Lung (tissue), 12 donors: ENCODE data around the gene PRKCB. TPM values are rescaled to one million over a fixed set of nuclear protein-coding genes. Genes with fewer than 3 reads are reported as not detected.

ENCODE experiments used
- ATAC-seq: fragments of 200-7000 bp; cut with Tn5 transposase; one replicate; pipeline ENCODE4 v1.9.1; 2020; ENCODE audit warnings: moderate number of reproducible peaks; ENCODE audit not compliant: insufficient read depth, low FRiP score
- DNase-seq, 3 donors: peaks; one replicate each; pipeline ENCODE4 v3.0.0-alpha.2; 2013 to 2017
- H3K27ac ChIP-seq, 2 donors: one replicate each; pipeline ENCODE4 v1.5.1; 2013; ENCODE audit warnings: mild to moderate bottlenecking in 2 of 2, moderate library complexity in 2 of 2, control low read depth in 1 of 2, inconsistent platforms in 1 of 2, low read depth in 1 of 2, low read length in 1 of 2
- H3K27me3 ChIP-seq, 3 donors: one replicate each; pipeline ENCODE4 v1.5.1; 2013; ENCODE audit warnings: low read length in 2 of 3; ENCODE audit not compliant: control insufficient read depth in 3 of 3, insufficient read depth in 3 of 3
- H3K36me3 ChIP-seq, 4 donors: one replicate each; pipeline ENCODE4 v1.5.1; 2013; ENCODE audit warnings: low read length in 4 of 4, mild to moderate bottlenecking in 1 of 4, moderate library complexity in 1 of 4; ENCODE audit not compliant: control insufficient read depth in 4 of 4, insufficient read depth in 4 of 4
- H3K4me1 ChIP-seq, 5 donors: one replicate each; pipeline ENCODE4 v1.5.1; 2013; ENCODE audit warnings: low read length in 5 of 5, mild to moderate bottlenecking in 2 of 5, moderate library complexity in 1 of 5; ENCODE audit not compliant: control insufficient read depth in 5 of 5, insufficient read depth in 5 of 5
- H3K4me3 ChIP-seq: one replicate; pipeline ENCODE4 v1.5.1; 2013; ENCODE audit warnings: mild to moderate bottlenecking, control low read depth, moderate library complexity
- H3K9ac ChIP-seq, 2 donors: one replicate each; pipeline ENCODE4 v1.5.1; 2013; ENCODE audit warnings: low read length in 2 of 2, control low read depth in 1 of 2; ENCODE audit not compliant: insufficient read depth in 1 of 2
- H3K9me3 ChIP-seq, 4 donors: one replicate each; pipeline ENCODE4 v1.5.1; 2013; ENCODE audit warnings: low read length in 3 of 4, mild to moderate bottlenecking in 1 of 4, moderate library complexity in 1 of 4; ENCODE audit not compliant: control insufficient read depth in 4 of 4, insufficient read depth in 3 of 4
- CTCF ChIP-seq: IDR thresholded peaks from 2 replicates; pipeline ENCODE4 v1.5.1; 2012; ENCODE audit warnings: mild to moderate bottlenecking; ENCODE audit errors: control extremely low read depth, extremely low read depth
- WGBS, 2 donors: extraction: QIAGEN DNeasy Blood & Tissue Kit; methylation state at CpG; one replicate each; pipeline ENCODE4 v1.1.7; 2013; 5-methylcytosine and 5-hydroxymethylcytosine counted together
- polyA plus RNA-seq, 2 donors: library from polyadenylated mRNA; stranded (reverse); fragments of 200-250 nt; gene quantifications; one replicate each; pipeline ENCODE4 v1.2.1, GENCODE V29; 2013
- total RNA-seq, 2 donors: library from RNA; depleted of rRNA in 1 of 2; stranded (reverse); fragments of >200 nt in 1 of 2; gene quantifications; one replicate each; pipeline ENCODE4 v1.2.1, GENCODE V29; 2014 to 2021
- donor health status: control.
- donor health status: control.
- donor health status: Bipolar disorder and iron deficiency.
- donor health status: healthy.
- donor health status: DM: yes; HTN: yes; CAD: no.

Gene PRKCB
- total and polyA plus RNA-seq, 4 donors: 2.5 to 46.4 (median 21.8) TPM

DNA sequence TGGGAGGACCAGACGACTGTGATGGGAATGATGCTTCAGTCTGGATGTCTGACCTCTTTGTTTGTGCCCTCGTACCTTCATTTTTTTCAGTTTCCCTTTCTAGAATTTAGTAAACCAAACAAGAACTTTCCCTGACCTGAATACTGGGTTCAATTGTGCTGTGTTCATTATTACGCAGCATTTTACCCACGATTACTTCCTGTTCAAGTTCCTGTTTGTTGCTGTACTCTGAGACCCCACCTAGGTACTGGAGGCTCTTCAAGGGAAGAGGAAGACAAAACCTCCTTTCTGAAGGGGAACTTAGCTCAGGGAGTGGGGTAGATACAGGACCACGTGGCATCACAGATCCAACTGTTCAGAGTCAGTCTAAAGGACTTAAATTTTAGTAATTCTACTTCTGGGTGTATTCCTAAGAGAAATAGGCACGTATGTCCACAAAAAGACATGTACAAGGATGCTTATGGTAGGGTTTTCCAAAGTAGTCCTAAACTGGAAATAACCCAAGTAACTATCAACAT lies 9.2 kb upstream of the PRKCB start:
- H3K4me3 ChIP-seq: no peak overlapping the region
- no peaks in the 10 kb centered on the region for H3K36me3 ChIP-seq
- H3K27ac ChIP-seq: no peak overlapping the region
- no peak for DNase-seq
- 16 to 30% methylated on average over 6 of the region's 6 CpGs for WGBS, 2 donors
- TF ChIP-seq CTCF: no peak
- no peak for ATAC-seq
- no peaks in the 10 kb centered on the region for H3K27me3 ChIP-seq
- H3K9ac ChIP-seq: no peak overlapping the region
- H3K4me1 ChIP-seq: no peaks in the 10 kb centered on the region
- H3K9me3 ChIP-seq: peaks cover 0 to 10% (median 2%) of the 10 kb centered on the region in 4 donors

- no peak for TF ChIP-seq CTCF
- H3K27ac ChIP-seq: no peak overlapping the region
- DNase-seq (no peak), ATAC-seq (no peak)
- no peaks in the 10 kb centered on the region for H3K27me3 ChIP-seq
- H3K4me1 ChIP-seq: no peaks in the 10 kb centered on the region
- 26 to 44% methylated on average over 4 of the region's 4 CpGs for WGBS, 2 donors
- H3K36me3 ChIP-seq: no peaks in the 10 kb centered on the region
- no peak overlapping the region for H3K9ac ChIP-seq
- no peak overlapping the region for H3K4me3 ChIP-seq
- peaks cover 0 to 10% (median 2%) of the 10 kb centered on the region in 4 donors for H3K9me3 ChIP-seq
These were observed 8.7 kb upstream of the PRKCB start for GRCh38 chr16:23827057-23827456.

GRCh38 chr16:23829454-23829853 lies 6.3 kb upstream of the PRKCB start:
- no peak for DNase-seq
- H3K27me3 ChIP-seq: peaks cover 0 to 3% (median 0%) of the 10 kb centered on the region in 3 donors
- 79 to 89% methylated on average over 2 of the region's 2 CpGs for WGBS, 2 donors
- H3K9ac ChIP-seq: no peak overlapping the region
- peaks cover 0 to 14% (median 2%) of the 10 kb centered on the region in 5 donors for H3K4me1 ChIP-seq
- no peak for TF ChIP-seq CTCF
- no peak overlapping the region for H3K27ac ChIP-seq
- H3K4me3 ChIP-seq: no peak overlapping the region
- no peaks in the 10 kb centered on the region for H3K36me3 ChIP-seq
- no peak for ATAC-seq
- peaks cover 0 to 10% (median 2%) of the 10 kb centered on the region in 4 donors for H3K9me3 ChIP-seq

- Histone ChIP-seq H3K4me3 (no peak overlapping the region), H3K4me1 (peaks cover 0 to 22% (median 2%) of the 10 kb centered on the region in 5 donors), H3K27ac (no peak overlapping the region), H3K36me3 (no peaks in the 10 kb centered on the region), H3K27me3 (peaks cover 0 to 7% (median 0%) of the 10 kb centered on the region in 3 donors), H3K9ac (no peak overlapping the region), H3K9me3 (peaks cover 0 to 10% (median 2%) of the 10 kb centered on the region in 4 donors)
- 0 to 51% methylated on average over 1 of the region's 1 CpG for WGBS, 2 donors
- no peak for DNase-seq
- TF ChIP-seq CTCF: no peak
- ATAC-seq: no peak
These were observed 5.5 kb upstream of the PRKCB start for GRCh38 chr16:23830276-23830675.
